Stimulated activated CD8-positive, alpha-beta memory T cell treated with anti-CD3 and anti-CD28 coated beads, Interleukin-12 subunit alpha, Interleukin-12 subunit beta, amount 100 ng/mL, for 24 hours (primary cell): ENCODE results near the gene TMEM132C.

Experiments used
- DNase-seq: peaks from one replicate; pipeline ENCODE4 v3.0.0-alpha.2; 2020; ENCODE audit errors: extremely low read depth

Gene TMEM132C

DNA sequence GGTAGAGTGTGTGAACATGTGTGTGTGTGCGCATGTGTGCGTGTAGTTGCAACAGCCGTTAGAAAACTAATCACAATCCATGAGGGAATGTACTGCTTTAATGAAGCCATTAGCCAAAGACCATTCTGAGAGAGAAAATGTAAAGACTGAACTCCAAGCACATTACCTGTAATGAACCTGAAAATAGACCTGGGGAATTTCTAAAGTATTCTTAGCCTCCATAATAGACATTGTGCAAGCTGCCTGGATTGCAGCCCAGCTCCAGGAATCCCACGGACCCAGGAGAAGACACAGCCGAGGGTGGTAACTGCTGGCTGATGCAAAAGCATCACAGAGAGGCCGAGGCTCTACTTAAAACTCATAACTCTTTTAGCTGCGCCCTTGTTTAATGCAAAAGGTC is 400.2 kb downstream of the TMEM132C start:
- DNase-seq, result no peak

DNA sequence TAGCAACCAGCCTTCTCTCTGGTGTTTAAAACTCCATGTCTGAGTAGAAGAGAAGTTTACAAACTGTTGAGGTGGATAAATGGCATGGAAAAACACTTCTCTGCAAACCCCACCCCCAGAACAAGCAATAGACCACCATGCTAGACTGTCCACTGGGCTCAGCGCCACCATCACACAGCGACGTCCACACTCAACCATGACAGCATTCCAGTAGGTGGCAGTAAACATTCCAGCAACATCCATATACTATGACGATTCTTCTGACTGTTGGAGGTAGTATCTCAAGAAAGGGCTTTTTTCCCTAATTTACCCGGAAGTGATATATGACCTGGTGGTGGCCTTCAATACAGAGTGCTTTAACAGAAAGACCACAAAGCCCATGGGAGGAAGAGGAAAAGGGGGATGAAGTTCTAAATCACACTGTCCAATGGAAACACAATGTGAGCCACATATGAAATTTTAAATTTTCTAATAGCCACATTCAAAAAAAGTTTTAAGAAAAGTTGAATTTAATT is 404.6 kb downstream of the TMEM132C start:
- no peak for DNase-seq

DNA sequence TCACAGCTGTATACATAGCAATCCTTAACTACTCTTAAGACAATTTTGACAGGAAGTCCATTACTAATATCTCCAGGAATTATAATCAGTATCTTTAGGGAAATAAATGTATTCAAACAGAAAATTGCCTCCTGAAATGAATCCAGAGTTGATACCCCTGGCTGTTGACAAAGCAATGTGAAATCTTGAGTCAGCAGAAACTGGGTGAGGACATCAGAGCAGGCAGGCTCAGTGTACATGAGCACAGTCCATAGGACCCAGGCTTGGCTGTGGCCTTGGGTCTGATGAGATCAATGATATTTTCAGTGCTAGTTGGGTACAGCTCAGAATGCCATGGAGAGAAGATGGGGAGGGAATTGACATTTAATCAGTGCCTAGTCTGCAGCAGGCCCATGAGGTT is 405.5 kb downstream of the TMEM132C start:
- DNase-seq, result no peak

DNA sequence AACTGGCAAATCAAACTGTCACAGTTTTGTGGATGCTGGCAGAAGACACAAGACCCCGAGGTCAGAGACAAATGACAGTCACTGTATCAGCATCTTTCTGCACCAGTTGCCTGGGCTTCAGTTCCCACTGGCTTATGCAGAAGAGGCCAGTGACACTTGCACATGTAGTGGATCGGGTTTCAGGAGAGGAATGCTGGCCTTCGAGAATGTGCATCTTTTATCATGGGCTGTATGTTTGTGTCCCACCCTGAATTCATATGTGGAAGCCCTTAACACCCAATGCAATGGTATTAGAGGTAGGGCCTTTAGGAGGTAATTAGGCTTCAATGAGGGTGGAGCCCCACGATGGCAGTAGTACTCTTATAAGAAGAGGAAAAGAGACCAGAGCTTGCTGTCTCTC is 405.9 kb downstream of the TMEM132C start:
- no peak for DNase-seq

DNA sequence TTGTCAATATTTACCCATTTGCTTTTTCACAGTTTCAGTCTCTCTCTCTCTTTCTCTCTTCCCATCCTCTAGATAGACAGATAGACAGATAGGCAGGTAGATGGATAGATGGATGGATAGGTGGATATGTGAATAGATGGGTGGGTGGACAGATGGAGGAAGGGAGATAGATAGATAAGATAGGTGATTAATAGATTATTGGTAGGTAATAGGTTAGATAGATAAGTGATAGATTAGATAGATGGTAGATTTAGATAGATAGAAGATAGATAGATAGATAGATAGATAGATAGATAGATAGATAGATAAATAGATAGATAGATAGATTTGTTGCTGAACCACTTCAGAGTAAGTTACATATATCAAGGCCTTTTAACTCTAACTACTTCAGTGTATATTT is 408.6 kb downstream of the TMEM132C start:
- no peak for DNase-seq

DNA sequence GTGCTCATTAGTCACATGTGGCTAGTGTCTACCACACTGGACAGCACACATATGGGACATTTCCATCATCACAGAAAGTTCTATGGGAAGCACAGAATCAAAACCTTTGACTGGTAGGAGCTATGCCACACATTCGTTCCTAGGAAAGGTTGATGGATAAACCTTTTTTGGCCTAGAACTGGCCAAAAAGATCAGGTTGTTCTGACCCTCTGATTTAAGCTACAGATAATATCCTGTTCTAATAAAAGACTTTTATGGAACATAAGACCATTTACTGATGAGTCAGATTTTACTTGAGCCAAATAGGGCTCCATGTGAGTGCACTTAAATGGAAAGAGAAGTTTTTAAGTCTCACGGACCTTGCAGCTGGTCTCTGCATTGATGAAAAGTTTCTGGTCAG is 413.6 kb downstream of the TMEM132C start:
- DNase-seq, result no peak

GRCh38 chr12:128682548-128683275 is 415.7 kb downstream of the TMEM132C start:
- no peak for DNase-seq

- no peak for DNase-seq
These were observed 417.4 kb downstream of the TMEM132C start for GRCh38 chr12:128684352-128684751.

- no peak for DNase-seq
These were observed 419.0 kb downstream of the TMEM132C start for GRCh38 chr12:128685903-128686475.

DNA sequence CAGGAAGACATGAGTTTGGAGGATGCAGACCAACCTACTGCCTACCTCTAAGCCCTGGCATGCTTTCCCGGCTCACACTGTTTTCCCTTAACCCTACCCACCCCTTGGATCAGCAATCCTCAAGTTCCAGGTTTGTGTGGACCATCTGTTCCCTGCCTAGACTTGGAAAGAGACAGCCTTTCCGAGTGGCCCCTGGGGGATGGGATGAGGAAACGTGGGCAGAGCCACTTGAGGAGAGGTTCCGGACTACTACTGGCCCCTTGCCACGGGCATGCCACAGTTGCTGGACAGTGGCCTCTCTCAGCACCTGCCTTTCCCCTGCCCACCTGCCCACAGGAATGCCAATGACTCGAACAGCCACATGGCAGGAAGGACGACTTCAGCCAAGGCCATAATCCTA is 420.9 kb downstream of the TMEM132C start:
- no peak for DNase-seq

- no peak for DNase-seq
These were observed 423.7 kb downstream of the TMEM132C start for GRCh38 chr12:128690641-128691040.

DNA sequence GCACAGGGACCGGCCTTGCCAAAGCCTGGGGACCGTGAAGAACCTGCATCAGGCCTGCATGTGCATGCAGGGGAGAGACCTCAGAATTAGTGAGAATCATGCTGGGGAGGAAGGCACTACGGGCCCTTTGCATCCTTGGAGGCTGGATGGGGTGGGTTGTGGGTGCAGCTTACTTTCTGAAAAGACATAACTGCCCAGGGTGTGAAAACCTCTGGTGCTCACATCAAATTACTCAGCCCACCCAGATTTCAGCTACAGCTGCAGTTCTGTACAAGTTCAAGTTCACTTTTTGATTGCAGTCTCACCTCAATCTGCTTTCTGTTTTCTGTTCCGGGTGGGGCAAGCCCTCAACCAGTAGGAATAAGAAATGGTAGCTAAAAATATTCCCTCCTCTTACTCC is 426.1 kb downstream of the TMEM132C start:
- DNase-seq, result no peak

- DNase-seq, result no peak
These were observed 426.8 kb downstream of the TMEM132C start for GRCh38 chr12:128693771-128694170.

- DNase-seq, result no peak
These were observed 427.5 kb downstream of the TMEM132C start for GRCh38 chr12:128694445-128694844.

DNA sequence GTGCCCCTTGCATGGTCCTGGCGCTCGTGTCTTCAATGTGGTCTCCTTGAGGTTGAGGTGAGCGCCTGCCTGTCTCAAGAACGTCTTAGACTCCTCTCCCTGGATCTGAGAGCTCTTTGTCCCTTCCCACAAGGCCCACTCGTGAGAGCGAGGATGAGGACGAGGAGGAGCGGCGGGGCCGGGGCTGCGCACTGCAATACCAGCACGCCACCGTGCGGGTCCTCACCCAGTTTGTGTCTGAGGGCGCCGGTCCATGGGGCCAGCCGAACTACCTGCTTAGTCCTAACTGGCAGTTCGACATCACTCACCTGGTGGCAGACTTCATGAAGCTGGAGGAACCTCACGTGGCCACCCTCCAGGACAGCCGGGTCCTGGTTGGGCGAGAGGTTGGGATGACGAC is 428.7 kb downstream of the TMEM132C start:
- DNase-seq, result no peak

- DNase-seq, result no peak
These were observed 431.5 kb downstream of the TMEM132C start for GRCh38 chr12:128698301-128698972.

DNA sequence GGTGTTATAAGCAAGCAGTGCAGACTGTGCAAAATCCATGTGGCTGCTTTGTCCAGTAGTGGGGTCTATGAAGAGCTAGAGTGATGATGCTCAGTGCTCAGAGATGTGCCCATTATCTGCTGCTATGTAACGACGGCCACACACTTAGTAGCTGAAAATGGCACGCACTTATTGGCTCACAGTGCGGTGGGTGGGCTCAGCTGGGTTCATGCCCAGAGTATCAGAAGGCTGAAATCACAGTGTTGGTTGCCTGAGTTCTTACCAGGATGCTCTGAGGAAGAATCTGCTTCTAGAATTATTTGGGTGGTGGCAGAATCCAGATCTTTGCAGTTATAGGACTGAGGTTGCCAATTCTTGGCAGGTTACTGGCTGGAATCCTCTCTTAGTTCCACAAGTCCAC is 432.1 kb downstream of the TMEM132C start:
- DNase-seq, result no peak

- DNase-seq, result no peak
These were observed 435.4 kb downstream of the TMEM132C start for GRCh38 chr12:128702371-128702770.

GRCh38 chr12:128705140-128705539 is 438.2 kb downstream of the TMEM132C start:
- DNase-seq, result no peak

DNA sequence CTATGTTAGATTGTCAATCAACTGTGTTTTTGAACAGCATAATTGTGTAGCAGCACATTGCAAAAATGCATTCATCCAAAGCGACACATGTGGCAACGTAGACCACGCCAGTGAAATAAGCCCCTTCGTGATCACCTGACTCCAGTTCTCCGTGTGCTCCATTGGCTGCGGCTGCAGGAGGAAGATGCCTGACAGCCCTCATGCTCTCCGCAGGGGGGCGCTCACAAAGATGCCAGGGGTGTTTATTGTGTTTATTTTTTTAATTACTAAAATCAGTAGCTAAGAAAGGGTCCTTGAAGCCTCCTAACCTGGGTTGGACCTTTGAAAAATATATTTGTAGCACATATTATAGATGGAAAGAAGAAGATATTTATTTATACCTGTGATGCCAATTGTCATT is 440.5 kb downstream of the TMEM132C start:
- DNase-seq, result no peak

DNA sequence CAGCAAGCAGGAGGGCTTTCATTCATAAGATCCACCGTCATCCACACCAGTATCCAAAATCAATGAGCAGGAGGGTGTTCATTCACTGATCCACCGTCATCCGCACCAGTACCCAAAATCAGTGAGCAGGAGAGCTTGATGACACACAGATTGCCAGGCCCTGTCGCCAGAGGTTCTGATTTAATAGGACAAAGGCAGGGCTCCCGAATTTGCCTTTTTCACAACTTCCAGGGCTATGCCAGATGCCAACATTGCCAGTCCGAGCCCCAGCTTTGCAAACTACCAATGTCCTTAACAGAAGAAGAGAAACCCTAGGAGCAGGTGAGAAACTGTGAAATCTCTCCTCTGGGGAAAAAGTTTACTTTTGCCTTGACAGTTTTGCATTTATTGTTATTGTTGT is 441.8 kb downstream of the TMEM132C start:
- DNase-seq, result no peak

DNA sequence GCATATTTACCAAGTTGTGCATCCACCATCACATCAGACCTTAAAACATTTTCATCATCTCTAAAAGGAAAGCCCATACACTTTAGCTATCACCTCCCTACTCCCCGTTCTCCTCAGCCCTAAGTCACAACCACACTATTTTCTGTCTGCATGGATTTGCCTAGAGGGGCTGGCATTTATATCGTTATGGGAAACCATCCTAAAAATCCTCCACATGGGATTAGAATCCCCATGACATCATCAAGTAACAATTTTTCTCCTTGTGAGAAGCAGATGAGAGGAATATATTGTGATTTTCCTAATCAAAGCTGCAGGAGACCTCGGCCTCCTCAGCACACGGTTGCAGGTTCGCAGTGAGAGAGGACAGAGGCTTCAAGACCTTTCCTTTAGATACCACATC is 442.7 kb downstream of the TMEM132C start:
- DNase-seq, result no peak

- DNase-seq, result no peak
These were observed 444.5 kb downstream of the TMEM132C start for GRCh38 chr12:128711486-128711885.
